ENCODE measurements around the gene TSPAN4.

The TSPAN4 gene

GRCh38 chr11:863910-864827, 21.5 kb downstream of the TSPAN4 start:
- TF ChIP-seq, protein P1, sequence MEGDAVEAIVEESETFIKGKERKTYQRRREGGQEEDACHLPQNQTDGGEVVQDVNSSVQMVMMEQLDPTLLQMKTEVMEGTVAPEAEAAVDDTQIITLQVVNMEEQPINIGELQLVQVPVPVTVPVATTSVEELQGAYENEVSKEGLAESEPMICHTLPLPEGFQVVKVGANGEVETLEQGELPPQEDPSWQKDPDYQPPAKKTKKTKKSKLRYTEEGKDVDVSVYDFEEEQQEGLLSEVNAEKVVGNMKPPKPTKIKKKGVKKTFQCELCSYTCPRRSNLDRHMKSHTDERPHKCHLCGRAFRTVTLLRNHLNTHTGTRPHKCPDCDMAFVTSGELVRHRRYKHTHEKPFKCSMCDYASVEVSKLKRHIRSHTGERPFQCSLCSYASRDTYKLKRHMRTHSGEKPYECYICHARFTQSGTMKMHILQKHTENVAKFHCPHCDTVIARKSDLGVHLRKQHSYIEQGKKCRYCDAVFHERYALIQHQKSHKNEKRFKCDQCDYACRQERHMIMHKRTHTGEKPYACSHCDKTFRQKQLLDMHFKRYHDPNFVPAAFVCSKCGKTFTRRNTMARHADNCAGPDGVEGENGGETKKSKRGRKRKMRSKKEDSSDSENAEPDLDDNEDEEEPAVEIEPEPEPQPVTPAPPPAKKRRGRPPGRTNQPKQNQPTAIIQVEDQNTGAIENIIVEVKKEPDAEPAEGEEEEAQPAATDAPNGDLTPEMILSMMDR (IDR thresholded peaks at IDR 0.05; ENCODE audit: low read depth, low read length, missing control alignments), result no peak
- DNase-seq (ENCODE audit: low read depth), result no peak
- H3K4me3 ChIP-seq (ENCODE audit: low read depth, low read length), result no peak overlapping the region

DNA sequence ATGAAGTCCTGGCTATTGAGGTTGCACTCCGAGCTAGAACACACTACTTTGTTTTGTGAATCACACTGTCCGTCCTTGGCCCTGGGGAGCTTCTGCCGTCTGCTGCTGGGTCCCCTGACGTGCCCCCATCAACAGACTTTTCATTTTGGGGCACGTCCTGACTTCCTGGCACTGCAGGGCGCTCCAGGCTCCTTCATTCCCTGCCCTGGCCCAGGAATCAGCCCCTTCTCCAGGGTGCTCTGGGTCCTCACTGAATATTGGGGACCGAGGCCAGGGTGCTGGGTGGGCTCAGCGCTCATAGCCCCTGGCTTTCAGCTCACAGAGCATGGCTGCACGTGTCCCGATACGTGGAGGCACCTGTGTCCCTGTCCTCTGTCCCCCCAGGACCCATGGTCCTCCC, 22.2 kb downstream of the TSPAN4 start:
- TF ChIP-seq, protein P1 (IDR thresholded peaks at IDR 0.05; ENCODE audit: low read depth, low read length, missing control alignments), result no peak
- DNase-seq (ENCODE audit: low read depth), result no peak

DNA sequence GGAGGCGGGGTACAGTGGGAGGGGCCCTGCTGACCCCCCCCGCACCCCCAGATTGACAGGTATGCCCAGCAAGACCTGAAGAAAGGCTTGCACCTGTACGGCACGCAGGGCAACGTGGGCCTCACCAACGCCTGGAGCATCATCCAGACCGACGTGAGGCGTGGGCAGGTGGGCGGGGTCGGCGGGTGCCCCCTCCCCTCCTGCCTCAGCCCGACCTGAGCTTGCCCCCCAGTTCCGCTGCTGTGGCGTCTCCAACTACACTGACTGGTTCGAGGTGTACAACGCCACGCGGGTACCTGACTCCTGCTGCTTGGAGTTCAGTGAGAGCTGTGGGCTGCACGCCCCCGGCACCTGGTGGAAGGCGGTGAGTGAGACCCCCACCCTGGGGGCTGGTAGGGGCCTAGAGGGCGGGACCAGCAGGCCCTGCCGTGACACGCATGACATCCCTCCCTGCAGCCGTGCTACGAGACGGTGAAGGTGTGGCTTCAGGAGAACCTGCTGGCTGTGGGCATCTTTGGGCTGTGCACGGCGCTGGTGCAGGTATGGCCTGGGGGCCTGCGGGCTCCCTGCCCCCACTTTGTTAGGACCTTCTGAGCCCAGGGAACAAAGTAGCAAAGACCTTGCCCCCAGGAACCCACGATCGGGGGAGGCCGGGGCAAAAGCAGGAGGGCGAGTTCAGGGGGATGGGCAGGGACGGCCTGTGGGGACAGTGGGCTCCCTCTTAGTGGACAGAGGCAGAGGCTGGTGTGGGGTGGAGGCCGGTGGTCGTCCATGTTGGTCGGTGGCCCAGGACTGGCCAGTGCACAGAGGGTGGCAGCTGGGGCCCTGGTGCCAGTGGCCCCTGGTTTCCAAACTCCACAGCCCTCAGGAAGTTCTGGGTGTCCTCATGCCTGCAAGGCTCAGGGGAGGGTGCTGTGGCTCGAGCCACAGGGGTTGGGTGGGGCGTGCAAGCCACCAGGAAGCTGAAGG, 23.1 kb downstream of the TSPAN4 start:
- DNase-seq (ENCODE audit: low read depth), result no peak
- TF ChIP-seq, protein P1 (IDR thresholded peaks at IDR 0.05; ENCODE audit: low read depth, low read length, missing control alignments), result no peak
- H3K4me3 ChIP-seq (ENCODE audit: low read depth, low read length), result no peak overlapping the region

More for the DNA sequence above, 22.2 kb downstream of the TSPAN4 start:
- no peak overlapping the region for H3K4me3 ChIP-seq (ENCODE audit: low read depth, low read length)

- TF ChIP-seq, protein P1 (IDR thresholded peaks at IDR 0.05; ENCODE audit: low read depth, low read length, missing control alignments), result no peak
- DNase-seq (ENCODE audit: low read depth), result no peak
- no peak overlapping the region for H3K4me3 ChIP-seq (ENCODE audit: low read depth, low read length)
Measured at GRCh38 chr11:866481-866880, 23.8 kb downstream of the TSPAN4 start.

DNA sequence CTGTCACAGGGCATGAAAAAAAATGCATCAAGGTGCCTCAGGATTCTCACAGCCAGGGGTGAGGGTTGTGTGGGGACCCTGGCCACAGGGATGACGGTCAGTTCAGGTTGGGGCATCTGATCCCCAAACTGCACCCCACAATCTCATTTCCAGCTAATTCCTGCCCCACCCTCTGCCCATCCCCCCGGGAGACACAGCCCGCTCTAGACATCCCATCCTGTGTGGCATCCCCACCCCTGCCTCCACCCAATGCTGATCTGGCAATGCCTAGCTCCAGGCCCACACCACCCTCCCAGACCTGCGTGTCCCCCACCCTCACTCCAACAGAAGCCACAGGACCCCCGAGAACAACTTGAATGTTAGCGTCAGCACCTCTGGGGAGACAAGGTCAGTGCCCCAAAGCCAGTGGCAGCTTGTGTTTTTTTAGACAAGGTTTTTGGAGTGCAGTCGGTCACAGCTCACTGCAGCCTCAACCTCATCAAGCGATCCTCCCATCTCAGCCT, 25.3 kb downstream of the TSPAN4 start:
- TF ChIP-seq, protein P1 (IDR thresholded peaks at IDR 0.05; ENCODE audit: low read depth, low read length, missing control alignments), result no peak
- no peak overlapping the region for H3K4me3 ChIP-seq (ENCODE audit: low read depth, low read length)
- DNase-seq (ENCODE audit: low read depth), result no peak

- H3K4me3 ChIP-seq (ENCODE audit: low read depth, low read length), result no peak overlapping the region
- no peak for DNase-seq (ENCODE audit: low read depth)
- TF ChIP-seq, protein P1 (IDR thresholded peaks at IDR 0.05; ENCODE audit: low read depth, low read length, missing control alignments), result no peak
Measured at GRCh38 chr11:868394-868793, 25.7 kb downstream of the TSPAN4 start.
